Osteocyte (in vitro differentiated cells): ENCODE data around the gene KLRB1. TPM values are rescaled to one million over a fixed set of nuclear protein-coding genes. Genes with fewer than 3 reads are reported as not detected.
"Not testable (repeated sequence)": the region's sequence is repeated elsewhere in the genome, so short reads cannot be mapped to it uniquely, and the experiment has no call there.

Experiments used
- DNase-seq: peaks from one replicate; pipeline ENCODE4 v3.0.0; 2021; ENCODE audit warnings: mixed read lengths; ENCODE audit not compliant: unreplicated experiment; ENCODE audit errors: extremely low spot score
- H3K27ac Mint-ChIP-seq: one replicate; pipeline ENCODE4 v1.8.0; 2021; ENCODE audit warnings: mild to moderate bottlenecking, mixed read lengths; ENCODE audit not compliant: unreplicated experiment
- H3K27me3 Mint-ChIP-seq: one replicate; pipeline ENCODE4 v1.8.0; 2021; ENCODE audit warnings: mixed read lengths; ENCODE audit not compliant: unreplicated experiment
- H3K36me3 Mint-ChIP-seq: one replicate; pipeline ENCODE4 v1.8.0; 2021; ENCODE audit warnings: mixed read lengths; ENCODE audit not compliant: unreplicated experiment
- H3K4me1 Mint-ChIP-seq: one replicate; pipeline ENCODE4 v1.8.0; 2021; ENCODE audit warnings: mixed read lengths; ENCODE audit not compliant: unreplicated experiment
- H3K4me3 Mint-ChIP-seq: one replicate; pipeline ENCODE4 v1.8.0; 2021; ENCODE audit warnings: mild to moderate bottlenecking, moderate library complexity, mixed read lengths; ENCODE audit not compliant: unreplicated experiment
- H3K9me3 Mint-ChIP-seq: one replicate; pipeline ENCODE4 v1.8.0; 2021; ENCODE audit warnings: mixed read lengths; ENCODE audit not compliant: unreplicated experiment
- CTCF ChIP-seq: fragments of 200-600 bp; sonication (generic); IDR thresholded peaks from 2 replicates; pipeline ENCODE4 v1.5.0; 2021; ENCODE audit warnings: antibody characterized with exemption, mild to moderate bottlenecking, moderate library complexity
- total RNA-seq: library from RNA; stranded (reverse); gene quantifications from 2 replicates; pipeline ENCODE4 v1.2.1, GENCODE V29; 2021

The KLRB1 gene
- total RNA-seq, 1 donor from 2014 or later = not detected

DNA sequence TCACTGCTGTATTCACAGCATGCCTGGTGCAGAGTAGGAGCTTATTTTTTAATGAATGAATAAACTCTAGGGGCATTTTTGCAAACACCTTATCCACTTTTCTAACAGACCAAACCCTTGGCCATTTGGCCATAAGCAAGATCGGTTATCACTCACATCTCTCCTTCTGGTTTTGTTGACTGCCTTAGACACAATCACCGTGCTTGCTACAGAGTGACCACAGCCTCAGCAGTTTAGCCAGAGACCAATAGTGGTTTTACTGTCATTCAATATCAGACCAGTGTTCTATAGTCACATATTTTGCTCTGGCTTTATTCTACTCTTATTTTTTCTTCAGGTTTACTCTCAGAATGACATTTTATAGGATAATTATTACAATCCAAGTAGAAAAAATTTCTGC lies 2.2 kb downstream of the KLRB1 start:
- Mint-ChIP-seq H3K27ac (no peak overlapping the region), H3K27me3 (no peaks in the 10 kb centered on the region), H3K4me3 (no peak overlapping the region), H3K36me3 (no peaks in the 10 kb centered on the region), H3K4me1 (no peaks in the 10 kb centered on the region), H3K9me3 (peaks cover 9% of the 10 kb centered on the region)
- DNase-seq = no peak
- TF ChIP-seq CTCF = no peak

DNA sequence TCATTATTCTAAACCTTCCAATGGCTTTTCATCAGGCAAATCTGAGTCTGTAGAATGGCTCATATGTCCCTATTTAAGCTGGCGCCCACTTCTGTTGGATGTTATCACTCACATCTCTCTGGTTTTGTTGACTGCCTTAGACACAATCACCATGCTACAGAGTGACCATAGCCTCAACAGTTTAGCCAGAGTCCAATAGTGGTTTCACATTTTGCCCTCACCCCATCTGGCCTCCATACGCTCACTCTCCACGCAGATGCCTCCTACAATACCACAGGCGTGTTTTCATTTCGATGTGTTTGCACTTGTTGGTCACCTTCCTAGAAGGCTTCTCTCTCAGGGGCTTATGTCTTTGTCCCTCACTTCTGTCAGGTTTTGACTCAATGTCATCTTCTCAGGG lies 3.4 kb downstream of the KLRB1 start:
- H3K4me3 Mint-ChIP-seq = no peak overlapping the region
- H3K27ac Mint-ChIP-seq = no peak overlapping the region
- H3K9me3 Mint-ChIP-seq = peaks cover 5% of the 10 kb centered on the region

DNA sequence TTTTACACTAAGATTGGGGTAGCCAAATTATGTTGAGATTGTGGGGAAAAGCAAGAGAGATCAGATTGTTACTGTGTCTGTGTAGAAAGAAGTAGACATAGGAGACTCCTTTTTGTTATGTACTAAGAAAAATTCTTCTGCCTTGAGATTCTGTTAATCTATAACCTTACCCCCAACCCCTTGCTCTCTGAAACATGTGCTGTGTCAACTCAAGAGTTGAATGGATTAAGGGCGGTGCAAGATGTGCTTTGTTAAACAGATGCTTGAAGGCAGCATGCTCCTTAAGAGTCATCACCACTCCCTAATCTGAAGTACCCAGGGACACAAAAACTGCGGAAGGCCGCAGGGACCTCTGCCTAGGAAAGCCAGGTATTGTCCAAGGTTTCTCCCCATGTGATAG lies 7.3 kb downstream of the KLRB1 start:
- H3K9me3 Mint-ChIP-seq, H3K4me3 Mint-ChIP-seq, DNase-seq, H3K4me1 Mint-ChIP-seq, H3K36me3 Mint-ChIP-seq, H3K27ac Mint-ChIP-seq, H3K27me3 Mint-ChIP-seq: not testable (repeated sequence)

More for the DNA sequence above, 3.4 kb downstream of the KLRB1 start:
- H3K27me3 Mint-ChIP-seq = no peaks in the 10 kb centered on the region
- TF ChIP-seq CTCF = no peak
- H3K4me1 Mint-ChIP-seq = no peaks in the 10 kb centered on the region
- H3K36me3 Mint-ChIP-seq = no peaks in the 10 kb centered on the region
- DNase-seq = no peak

DNA sequence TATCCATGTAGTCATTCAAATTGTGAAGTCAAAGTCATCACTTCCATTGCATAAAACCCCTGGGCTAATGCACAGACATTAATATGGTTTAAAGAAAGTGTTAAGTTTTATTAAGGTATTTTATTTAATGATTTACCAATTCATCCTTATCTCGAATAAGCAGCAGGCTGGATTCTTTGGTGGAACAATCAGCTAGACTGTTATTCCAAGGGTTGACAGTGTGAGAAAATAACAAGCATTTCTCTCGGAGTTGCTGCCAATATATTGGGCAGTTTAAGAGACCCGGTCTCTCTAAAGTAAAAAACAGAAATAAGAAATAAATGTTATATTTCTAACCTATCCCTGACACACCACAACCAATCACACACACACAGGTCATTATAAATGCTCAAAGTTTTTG lies 9.4 kb downstream of the KLRB1 start:
- Mint-ChIP-seq H3K27ac (no peak overlapping the region), H3K4me1 (no peaks in the 10 kb centered on the region), H3K9me3 (no peaks in the 10 kb centered on the region)

GRCh38 chr12:9597365-9597764 lies 10.4 kb downstream of the KLRB1 start:
- Mint-ChIP-seq H3K27me3 (no peaks in the 10 kb centered on the region), H3K27ac (no peak overlapping the region), H3K4me3 (no peak overlapping the region), H3K4me1 (no peaks in the 10 kb centered on the region), H3K9me3 (no peaks in the 10 kb centered on the region), H3K36me3 (no peaks in the 10 kb centered on the region)
- DNase-seq = no peak
- TF ChIP-seq CTCF = no peak

More for the DNA sequence above, 9.4 kb downstream of the KLRB1 start:
- no peak for DNase-seq
- no peaks in the 10 kb centered on the region for H3K27me3 Mint-ChIP-seq
- no peak for TF ChIP-seq CTCF
- no peak overlapping the region for H3K4me3 Mint-ChIP-seq
- no peaks in the 10 kb centered on the region for H3K36me3 Mint-ChIP-seq

GRCh38 chr12:9590441-9590840 lies 17.3 kb downstream of the KLRB1 start:
- Mint-ChIP-seq H3K4me3 (no peak overlapping the region), H3K9me3 (no peaks in the 10 kb centered on the region), H3K27me3 (no peaks in the 10 kb centered on the region), H3K4me1 (no peaks in the 10 kb centered on the region), H3K36me3 (no peaks in the 10 kb centered on the region), H3K27ac (no peak overlapping the region)
- TF ChIP-seq CTCF = no peak
- DNase-seq = no peak
